Measurements from ENCODE around the gene YWHAB. TPM values are rescaled to one million over a fixed set of nuclear protein-coding genes. Genes with fewer than 3 reads are reported as not detected.

The YWHAB gene
- total and polyA plus RNA-seq, 2 donors (not counting 3 experiments of a cell fraction or from before 2014, with no cell fraction given), result 65.9 to 255 TPM

DNA sequence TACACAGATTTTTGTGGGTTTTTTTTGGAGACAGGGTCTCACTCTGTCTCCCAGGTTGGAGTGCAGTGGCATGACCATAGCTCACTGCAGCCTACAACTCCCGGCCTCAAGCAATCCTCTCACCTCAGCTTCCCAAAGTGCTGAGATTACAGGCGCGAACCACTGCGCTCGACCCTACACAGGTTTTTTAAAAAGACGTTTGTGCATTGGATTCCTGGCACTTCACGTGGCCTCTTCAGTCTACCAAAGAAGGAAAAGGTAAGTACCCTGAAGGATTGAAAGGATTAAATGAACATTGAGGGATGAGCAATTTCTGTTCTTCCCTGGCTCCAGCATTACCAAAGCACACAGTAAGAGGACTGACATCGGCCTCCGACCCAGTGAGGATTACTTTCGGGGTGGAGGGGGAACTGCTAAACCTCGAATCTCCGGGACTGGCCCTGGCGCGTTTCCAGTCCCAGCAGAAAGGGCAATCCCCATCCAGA is 556 bp upstream of the YWHAB start:
- ChIA-PET CTCF (interaction anchor here (0.6 to 1.1 kb wide), 5 partner anchors 10 to 159 kb away, joined by 3 to 4 read pairs (median 3); partner anchors contain the start of gene TOMM34), POLR2A (interaction anchor here (0.9 kb wide), 1 partner anchor 23 kb away, joined by 3 read pairs; no protein-coding TSS in a partner anchor)
- Histone ChIP-seq H3K4me3 (replicated peaks in 1 of 3; ENCODE audit: insufficient read depth in 1 of 3, low read depth in 1 of 3, low read length in 3 of 3) (peak overlapping the region; percentile 3 to 89 (median 41)), H3K27me3 (ENCODE audit: control insufficient read depth in 2 of 2, insufficient read depth in 2 of 2, low read length in 2 of 2) (no peaks in the 10 kb centered on the region), H3K79me2 (ENCODE audit: control insufficient read depth, insufficient read depth, low read length) (peaks cover 46% of the 10 kb centered on the region), H3K4me1 (ENCODE audit: control insufficient read depth, extremely low read depth, insufficient read depth, low read length) (peaks cover 33% of the 10 kb centered on the region), H3K9ac (replicated peaks; ENCODE audit: extremely low read depth, insufficient read depth, low read length) (peak overlapping the region; percentile 47), H3K36me3 (ENCODE audit: control insufficient read depth in 2 of 2, extremely low read depth in 1 of 2, insufficient read depth in 2 of 2, low read length in 2 of 2) (peaks cover 0 to 5% of the 10 kb centered on the region in 2 experiments), H3K4me2 (ENCODE audit: insufficient read depth, low read length) (peak overlapping the region; percentile 84), H3K9me1 (replicated peaks; ENCODE audit: control insufficient read depth, extremely low read depth, insufficient read depth, low read length) (no peaks in the 10 kb centered on the region), H4K20me1 (replicated peaks; ENCODE audit: control insufficient read depth, extremely low read depth, insufficient read depth, low read length) (peaks cover 12% of the 10 kb centered on the region), H2AFZ (ENCODE audit: low read depth, low read length) (peak overlapping the region; percentile 92), H3K27ac (ENCODE audit: insufficient read depth, low read depth, low read length) (peak overlapping the region; percentile 4), H3K9me3 (replicated peaks; ENCODE audit: control insufficient read depth, insufficient read depth, low read length) (no peaks in the 10 kb centered on the region)
- intact Hi-C loops (cut with micrococcal nuclease) (loop anchor here (1.0 to 10.0 kb wide), 7 partner anchors 76 to 1810 kb away; partner anchors contain the start of genes TOMM34 and TTPAL), dilution Hi-C loops (cut with MboI; ENCODE audit: extremely low pct_ligation_motif_present, low sequenced_read_pairs) (no loop called here)
- no peak for FAIRE-seq
- TF ChIP-seq EZH2 (IDR thresholded peaks at IDR 0.05; ENCODE audit: borderline replicate concordance, low read depth, low read length, severe bottlenecking) (no peak), POLR2AphosphoS5 (IDR thresholded peaks at IDR 0.05; ENCODE audit: insufficient read depth, low read depth, low read length) (no peak), POLR2A (IDR thresholded peaks at IDR 0.05; ENCODE audit: low read depth, low read length) (peak; percentile 28)
- BruUV-seq (replicated peaks), result TSS peak; percentile 42
- no peak for DNase-seq (ENCODE audit: low read depth, low spot score)

DNA sequence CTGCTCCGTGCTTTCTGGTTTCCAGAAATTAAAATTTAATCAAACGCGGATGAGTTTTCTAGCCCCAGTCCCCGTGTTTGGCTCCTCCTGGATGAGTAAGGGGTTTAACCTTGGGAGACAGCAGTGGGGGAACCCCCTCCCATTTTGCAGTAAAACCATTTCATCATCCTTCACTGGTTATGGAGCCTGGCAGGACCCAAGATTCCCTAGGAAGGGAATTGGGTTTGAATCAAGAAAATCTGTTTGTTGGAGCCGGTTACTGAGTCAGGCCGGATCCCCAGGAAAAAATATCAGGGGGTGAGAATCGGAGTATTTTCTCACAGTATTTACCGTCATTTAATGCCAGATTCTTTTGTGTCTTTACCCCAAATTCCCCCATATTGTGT is 754 bp downstream of the YWHAB start:
- no peak overlapping the region for H2AFZ ChIP-seq (ENCODE audit: low read depth, low read length)
- H4K20me1 ChIP-seq (replicated peaks; ENCODE audit: control insufficient read depth, extremely low read depth, insufficient read depth, low read length), result peaks cover 15% of the 10 kb centered on the region
- dilution Hi-C loops (cut with MboI; ENCODE audit: extremely low pct_ligation_motif_present, low sequenced_read_pairs), result no loop called here
- peak overlapping the region; percentile 87 for H3K4me2 ChIP-seq (ENCODE audit: insufficient read depth, low read length)
- no peaks in the 10 kb centered on the region for H3K27me3 ChIP-seq (ENCODE audit: control insufficient read depth in 2 of 2, insufficient read depth in 2 of 2, low read length in 2 of 2)
- peak overlapping the region; percentile 89 to 98 (median 97) for H3K4me3 ChIP-seq (replicated peaks in 1 of 3; ENCODE audit: insufficient read depth in 1 of 3, low read depth in 1 of 3, low read length in 3 of 3)
- intact Hi-C loops (cut with micrococcal nuclease), result loop anchor here (2.0 to 10.0 kb wide), 5 partner anchors 15 to 1809 kb away; partner anchors contain the start of gene TTPAL
- H3K36me3 ChIP-seq (ENCODE audit: control insufficient read depth in 2 of 2, extremely low read depth in 1 of 2, insufficient read depth in 2 of 2, low read length in 2 of 2), result peaks cover 0 to 5% of the 10 kb centered on the region in 2 experiments
- peak; percentile 30 for DNase-seq (ENCODE audit: low read depth, low spot score)
- no peaks in the 10 kb centered on the region for H3K9me1 ChIP-seq (replicated peaks; ENCODE audit: control insufficient read depth, extremely low read depth, insufficient read depth, low read length)
- H3K4me1 ChIP-seq (ENCODE audit: control insufficient read depth, extremely low read depth, insufficient read depth, low read length), result peaks cover 33% of the 10 kb centered on the region
- H3K79me2 ChIP-seq (ENCODE audit: control insufficient read depth, insufficient read depth, low read length), result peaks cover 57% of the 10 kb centered on the region
- no TSS peak for BruUV-seq (replicated peaks)
- no peaks in the 10 kb centered on the region for H3K9me3 ChIP-seq (replicated peaks; ENCODE audit: control insufficient read depth, insufficient read depth, low read length)
- POLR2A ChIA-PET, result no interaction called here
- TF ChIP-seq POLR2AphosphoS5 (IDR thresholded peaks at IDR 0.05; ENCODE audit: insufficient read depth, low read depth, low read length), result no peak
- no peak for TF ChIP-seq FOS (IDR thresholded peaks at IDR 0.05; ENCODE audit: borderline replicate concordance, insufficient read depth, low read length)
- no peak for TF ChIP-seq EZH2 (IDR thresholded peaks at IDR 0.05; ENCODE audit: borderline replicate concordance, low read depth, low read length, severe bottlenecking)
- no peak for TF ChIP-seq GATA2 (IDR thresholded peaks at IDR 0.05; ENCODE audit: insufficient read depth, insufficient read length, low read depth, low read length)
- no peak for TF ChIP-seq MYC (IDR thresholded peaks at IDR 0.05; ENCODE audit: low read depth, low read length)
- CTCF ChIA-PET, result interaction anchor here (1.1 kb wide), 1 partner anchor 157 kb away, joined by 3 read pairs; no protein-coding TSS in a partner anchor
- no peak for FAIRE-seq
- peak overlapping the region; percentile 98 for H3K9ac ChIP-seq (replicated peaks; ENCODE audit: extremely low read depth, insufficient read depth, low read length)
- H3K27ac ChIP-seq (ENCODE audit: insufficient read depth, low read depth, low read length), result peak overlapping the region; percentile 84
